ENCODE results near the gene SSBP3.

The SSBP3 gene

GRCh38 chr1:54342742-54343687 lies 63.2 kb downstream of the SSBP3 start:
- DNase-seq (ENCODE audit: low spot score), result no peak
- no peak for TF ChIP-seq CTCF (IDR thresholded peaks at IDR 0.05; ENCODE audit: borderline replicate concordance, control extremely low read depth, extremely low read depth, insufficient read depth, missing control alignments)
- in situ Hi-C loops (cut with MboI; ENCODE audit: low sequenced_read_pairs, unreplicated experiment), result no loop called here

GRCh38 chr1:54342288-54342687 lies 63.9 kb downstream of the SSBP3 start:
- DNase-seq (ENCODE audit: low spot score), result no peak
- in situ Hi-C loops (cut with MboI; ENCODE audit: low sequenced_read_pairs, unreplicated experiment), result no loop called here
- no peak for TF ChIP-seq CTCF (IDR thresholded peaks at IDR 0.05; ENCODE audit: borderline replicate concordance, control extremely low read depth, extremely low read depth, insufficient read depth, missing control alignments)

- TF ChIP-seq CTCF (IDR thresholded peaks at IDR 0.05; ENCODE audit: borderline replicate concordance, control extremely low read depth, extremely low read depth, insufficient read depth, missing control alignments), result no peak
- no peak for DNase-seq (ENCODE audit: low spot score)
- in situ Hi-C loops (cut with MboI; ENCODE audit: low sequenced_read_pairs, unreplicated experiment), result no loop called here
Observed at GRCh38 chr1:54341763-54342162, 64.4 kb downstream of the SSBP3 start.

GRCh38 chr1:54340878-54341277 lies 65.3 kb downstream of the SSBP3 start:
- in situ Hi-C loops (cut with MboI; ENCODE audit: low sequenced_read_pairs, unreplicated experiment), result no loop called here
- DNase-seq (ENCODE audit: low spot score), result no peak
- no peak for TF ChIP-seq CTCF (IDR thresholded peaks at IDR 0.05; ENCODE audit: borderline replicate concordance, control extremely low read depth, extremely low read depth, insufficient read depth, missing control alignments)

- no peak for TF ChIP-seq CTCF (IDR thresholded peaks at IDR 0.05; ENCODE audit: borderline replicate concordance, control extremely low read depth, extremely low read depth, insufficient read depth, missing control alignments)
- DNase-seq (ENCODE audit: low spot score), result no peak
- in situ Hi-C loops (cut with MboI; ENCODE audit: low sequenced_read_pairs, unreplicated experiment), result no loop called here
Observed at GRCh38 chr1:54340434-54340833, 65.8 kb downstream of the SSBP3 start.

GRCh38 chr1:54339126-54339525 lies 67.1 kb downstream of the SSBP3 start:
- in situ Hi-C loops (cut with MboI; ENCODE audit: low sequenced_read_pairs, unreplicated experiment), result no loop called here
- TF ChIP-seq CTCF (IDR thresholded peaks at IDR 0.05; ENCODE audit: borderline replicate concordance, control extremely low read depth, extremely low read depth, insufficient read depth, missing control alignments), result no peak
- DNase-seq (ENCODE audit: low spot score), result no peak

Measured in GM13976 (cell line).